ENCODE data around the gene FRMPD4. TPM values are rescaled to one million over a fixed set of nuclear protein-coding genes. Genes with fewer than 3 reads are reported as not detected.

FRMPD4 gene
- total RNA-seq, 1 experiment from 2014 or later = 0.24 TPM

- no peak overlapping the region for H2BK5ac ChIP-seq (ENCODE audit: insufficient read length, low read length)
- H2BK15ac ChIP-seq (ENCODE audit: low read depth, low read length) = no peak overlapping the region
- no peaks in the 10 kb centered on the region for H3K27me3 ChIP-seq (ENCODE audit: insufficient read depth, low read length)
- H3K23me2 ChIP-seq (ENCODE audit: insufficient read length, low read depth, low read length, poor library complexity, severe bottlenecking) = no peaks in the 10 kb centered on the region
- no peaks in the 10 kb centered on the region for H3K4me1 ChIP-seq (ENCODE audit: insufficient read depth, low read length)
- H3K27ac ChIP-seq (ENCODE audit: insufficient read length, low read depth, low read length) = no peak overlapping the region
- no peak overlapping the region for H4K5ac ChIP-seq (ENCODE audit: insufficient read length, low read depth, low read length)
- H3K56ac ChIP-seq (ENCODE audit: insufficient read length, low read depth, low read length) = no peak overlapping the region
- no peak for DNase-seq
- H3K9me3 Mint-ChIP-seq = peaks cover 57 to 58% of the 10 kb centered on the region in 2 experiments
- H3K14ac ChIP-seq (ENCODE audit: insufficient read depth, low read length) = no peak overlapping the region
- no peaks in the 10 kb centered on the region for H3K9me3 ChIP-seq (ENCODE audit: control insufficient read depth, low read depth, low read length)
- no peak overlapping the region for H3T11ph ChIP-seq (ENCODE audit: low read length)
- no peak overlapping the region for H3K23ac ChIP-seq (ENCODE audit: insufficient read length, low read depth, low read length)
- H3K4ac ChIP-seq (ENCODE audit: low read depth, low read length) = no peak overlapping the region
- no CpG with 5 or more reads among the region's 1 CpG for WGBS (ENCODE audit: extremely low coverage, insufficient read length, low lambda C conversion rate)
- H2AFZ ChIP-seq (ENCODE audit: low read length) = no peak overlapping the region
- H3K4me1 Mint-ChIP-seq = no peaks in the 10 kb centered on the region
- H3K4me3 Mint-ChIP-seq = no peak overlapping the region
- H4K8ac ChIP-seq (replicated peaks; ENCODE audit: insufficient read length, low read depth, low read length) = no peak overlapping the region
- no peak overlapping the region for H2AK5ac ChIP-seq (ENCODE audit: insufficient read length, low read length)
- no peak overlapping the region for H2BK20ac ChIP-seq (ENCODE audit: low read depth, low read length, poor library complexity, severe bottlenecking)
- H3K79me1 ChIP-seq (ENCODE audit: insufficient read depth, low read depth, low read length, poor library complexity, severe bottlenecking) = no peaks in the 10 kb centered on the region
- H3K9ac ChIP-seq (ENCODE audit: extremely low read depth, insufficient read length, low read length) = no peak overlapping the region
- H3K79me2 ChIP-seq (ENCODE audit: insufficient read depth, low read length) = no peaks in the 10 kb centered on the region
- no peak for TF ChIP-seq CTCF (conservative IDR thresholded peaks at IDR 0.05)
- H3K4me2 ChIP-seq (ENCODE audit: insufficient read depth, insufficient read length, low read length) = no peak overlapping the region
- H3K18ac ChIP-seq (ENCODE audit: insufficient read length, low read depth, low read length) = no peak overlapping the region
- no peak overlapping the region for H4K91ac ChIP-seq (ENCODE audit: insufficient read length, low read depth, low read length)
- no peak overlapping the region for H2BK12ac ChIP-seq (ENCODE audit: insufficient read length, low read depth, low read length)
- no peak overlapping the region for H2BK120ac ChIP-seq (ENCODE audit: low read depth, low read length, poor library complexity, severe bottlenecking)
- no peaks in the 10 kb centered on the region for H4K20me1 ChIP-seq (ENCODE audit: control insufficient read depth, insufficient read depth, insufficient read length)
- no peaks in the 10 kb centered on the region for H3K27me3 Mint-ChIP-seq (ENCODE audit: low read depth)
- H3K27ac Mint-ChIP-seq = no peak overlapping the region
- no peaks in the 10 kb centered on the region for H3K36me3 Mint-ChIP-seq (ENCODE audit: insufficient read depth in 1 of 3, low read depth in 3 of 3)
These were observed 424.8 kb downstream of the FRMPD4 start for GRCh38 chrX:12563121-12563520.

Data from H9 (cell line).